ENCODE measurements around the gene ZFP92. TPM values are rescaled to one million over a fixed set of nuclear protein-coding genes. Genes with fewer than 3 reads are reported as not detected.
A peak's percentile ranks its signal among the peaks of the same experiment; 100 is the strongest.

Gene ZFP92
- total RNA-seq, 5 donors from 2014 or later (not counting 1 experiment from before 2014, with no cell fraction given): 0.60 to 1.4 (median 1.2) TPM

DNA sequence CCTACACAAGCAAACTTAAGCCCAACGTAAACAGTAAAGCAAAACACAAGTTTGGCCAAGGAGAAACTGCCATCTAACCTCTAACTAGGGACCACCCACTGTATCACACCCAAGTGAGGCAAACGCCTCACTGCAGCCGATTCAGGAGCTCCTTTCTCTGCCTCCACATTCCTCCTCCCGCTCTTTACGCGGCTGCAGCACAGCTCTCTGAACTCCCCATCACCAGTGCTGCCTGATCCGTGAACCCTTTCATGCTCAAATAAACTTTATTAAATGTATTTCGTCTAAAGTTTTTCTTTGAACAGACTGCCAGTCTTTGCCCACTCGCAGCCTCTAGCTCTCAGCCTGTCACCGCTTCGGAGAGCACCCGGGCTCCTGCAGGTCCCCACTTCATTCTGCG lies 16.7 kb upstream of the ZFP92 start:
- Mint-ChIP-seq H3K27me3 (peaks cover 0 to 8% of the 10 kb centered on the region in 2 donors), H3K36me3 (no peaks in the 10 kb centered on the region), H3K9me3 (no peaks in the 10 kb centered on the region), H3K4me1 (peaks cover 0 to 3% (median 0%) of the 10 kb centered on the region in 3 donors), H3K27ac (no peak overlapping the region), H3K4me3 (no peak overlapping the region)
- no peaks in the 10 kb centered on the region for H3K4me1 ChIP-seq (ENCODE audit: control insufficient read depth in 1 of 2, extremely low read depth in 1 of 2, insufficient read depth in 2 of 2, low read length in 2 of 2)
- H3K27ac ChIP-seq (ENCODE audit: low read length): no peak overlapping the region
- no peak overlapping the region for H3K4me3 ChIP-seq (ENCODE audit: control insufficient read depth in 1 of 2, extremely low read depth in 1 of 2, low read length in 1 of 2)
- DNase-seq (no peak), ATAC-seq (replicated peaks in 1 of 4) (no peak)
- no peaks in the 10 kb centered on the region for H3K9me3 ChIP-seq
- H3K27me3 ChIP-seq (replicated peaks in 1 of 2; ENCODE audit: control insufficient read depth in 2 of 2, extremely low read depth in 1 of 2, insufficient read depth in 2 of 2, low read length in 1 of 2): peaks cover 0 to 3% of the 10 kb centered on the region in 2 experiments
- H3K36me3 ChIP-seq (ENCODE audit: control insufficient read depth in 2 of 2, extremely low read depth in 1 of 2, insufficient read depth in 1 of 2, low read length in 1 of 2): no peaks in the 10 kb centered on the region
- CTCF ChIA-PET: no interaction called here
- WGBS (ENCODE audit: insufficient coverage): 60% methylated on average over 1 of the region's 13 CpGs
- POLR2A ChIA-PET: no interaction called here

DNA sequence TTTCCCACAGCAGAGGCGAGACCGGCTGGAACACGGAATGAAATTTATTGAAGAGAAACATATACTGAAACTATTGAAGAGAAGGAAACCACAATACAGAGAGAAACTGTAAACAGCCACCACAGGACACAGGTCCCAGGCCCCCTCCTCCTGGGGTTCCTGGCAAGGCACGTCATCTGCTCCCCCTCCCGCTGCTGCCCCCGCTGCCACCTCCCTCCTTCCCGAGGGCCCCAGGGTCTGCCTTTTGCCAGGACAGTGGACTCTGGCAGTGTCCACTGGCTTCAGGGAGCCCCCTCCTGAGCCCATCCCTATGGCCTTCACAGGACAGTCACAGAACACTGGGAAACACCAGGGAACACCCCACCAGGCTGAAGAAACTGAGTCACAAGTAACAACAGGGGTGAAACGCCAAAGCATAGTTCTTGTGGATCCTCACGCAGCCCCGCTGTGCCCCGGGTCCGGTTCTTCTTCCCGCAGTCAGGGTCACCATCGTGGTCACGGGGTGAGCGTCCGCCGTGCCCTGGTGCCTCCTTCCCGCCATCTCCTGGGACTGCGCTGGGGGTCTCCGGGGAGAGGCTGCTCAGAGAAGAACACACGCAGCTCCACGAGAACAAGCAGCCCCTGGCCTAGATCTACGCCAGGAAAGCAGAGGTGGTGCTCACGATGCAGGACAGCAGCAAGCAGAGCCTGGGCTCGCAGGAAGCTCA lies 15.5 kb upstream of the ZFP92 start:
- no peaks in the 10 kb centered on the region for H3K9me3 ChIP-seq
- ChIA-PET POLR2A (no interaction called here), CTCF (no interaction called here)
- H3K36me3 Mint-ChIP-seq: no peaks in the 10 kb centered on the region
- DNase-seq (no peak), ATAC-seq (replicated peaks in 1 of 4) (no peak)
- H3K4me3 ChIP-seq (ENCODE audit: control insufficient read depth in 1 of 2, extremely low read depth in 1 of 2, low read length in 1 of 2): no peak overlapping the region
- H3K4me3 Mint-ChIP-seq: no peak overlapping the region
- H3K27me3 ChIP-seq (replicated peaks in 1 of 2; ENCODE audit: control insufficient read depth in 2 of 2, extremely low read depth in 1 of 2, insufficient read depth in 2 of 2, low read length in 1 of 2): peaks cover 0 to 3% of the 10 kb centered on the region in 2 experiments
- no peak overlapping the region for H3K27ac ChIP-seq (ENCODE audit: low read length)
- peaks cover 0 to 3% of the 10 kb centered on the region in 2 experiments for H3K4me1 ChIP-seq (ENCODE audit: control insufficient read depth in 1 of 2, extremely low read depth in 1 of 2, insufficient read depth in 2 of 2, low read length in 2 of 2)
- H3K4me1 Mint-ChIP-seq: peaks cover 0 to 3% (median 0%) of the 10 kb centered on the region in 3 donors
- no peak overlapping the region for H3K27ac Mint-ChIP-seq
- WGBS (ENCODE audit: insufficient coverage): 61% methylated on average over 18 of the region's 26 CpGs
- H3K9me3 Mint-ChIP-seq: no peaks in the 10 kb centered on the region
- H3K27me3 Mint-ChIP-seq: peaks cover 0 to 8% of the 10 kb centered on the region in 2 donors
- H3K36me3 ChIP-seq (ENCODE audit: control insufficient read depth in 2 of 2, extremely low read depth in 1 of 2, insufficient read depth in 1 of 2, low read length in 1 of 2): no peaks in the 10 kb centered on the region

DNA sequence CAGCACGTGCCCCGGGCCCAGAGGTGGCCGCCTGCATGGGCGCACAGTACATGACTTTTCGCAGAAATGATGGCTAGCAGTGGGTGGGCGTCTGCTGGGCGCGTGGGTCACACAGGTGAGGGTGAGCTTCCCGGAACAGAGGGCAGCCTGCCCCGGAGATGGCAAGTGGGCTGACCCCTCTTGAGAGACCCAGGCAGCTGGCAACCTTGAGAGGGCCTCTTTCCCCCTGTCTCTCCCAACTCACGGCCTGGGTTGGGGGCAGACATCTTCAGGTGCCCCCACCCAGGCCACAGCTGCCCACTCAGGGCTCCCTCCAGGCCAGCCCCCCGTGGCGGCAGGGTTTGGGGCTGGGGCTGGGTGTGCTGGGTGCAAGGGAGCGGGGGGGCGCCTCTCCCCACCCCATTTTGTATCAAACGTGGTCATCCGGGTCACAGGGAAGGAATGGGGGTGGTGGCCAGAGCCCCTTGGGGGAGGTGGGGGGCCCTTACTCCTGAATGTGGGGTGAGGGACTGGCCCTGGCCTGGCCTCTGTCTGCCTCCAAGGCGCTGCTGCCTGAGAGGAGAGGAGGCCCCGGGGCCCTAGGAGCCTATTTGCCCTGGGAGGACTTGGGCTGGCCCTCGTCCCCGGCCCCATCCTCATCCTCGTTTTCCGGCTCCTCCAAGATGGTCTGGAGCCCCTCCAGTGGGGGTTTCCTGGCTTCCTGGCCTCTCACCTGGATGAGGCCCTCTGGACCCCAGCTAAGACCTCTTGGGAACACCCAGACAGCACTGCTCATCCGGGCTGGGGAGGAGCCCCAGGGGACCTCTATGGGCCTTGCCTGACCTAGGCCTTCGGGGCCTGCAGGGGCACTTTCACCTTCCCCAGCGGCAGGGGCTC lies 14.7 kb upstream of the ZFP92 start:
- 80% methylated on average over 4 of the region's 26 CpGs for WGBS (ENCODE audit: insufficient coverage)
- Histone ChIP-seq H3K4me1 (ENCODE audit: control insufficient read depth in 1 of 2, extremely low read depth in 1 of 2, insufficient read depth in 2 of 2, low read length in 2 of 2) (peaks cover 0 to 3% of the 10 kb centered on the region in 2 experiments), H3K36me3 (ENCODE audit: control insufficient read depth in 2 of 2, extremely low read depth in 1 of 2, insufficient read depth in 1 of 2, low read length in 1 of 2) (no peaks in the 10 kb centered on the region), H3K9me3 (no peaks in the 10 kb centered on the region), H3K27ac (ENCODE audit: low read length) (no peak overlapping the region), H3K4me3 (ENCODE audit: control insufficient read depth in 1 of 2, extremely low read depth in 1 of 2, low read length in 1 of 2) (no peak overlapping the region), H3K27me3 (replicated peaks in 1 of 2; ENCODE audit: control insufficient read depth in 2 of 2, extremely low read depth in 1 of 2, insufficient read depth in 2 of 2, low read length in 1 of 2) (peaks cover 0 to 3% of the 10 kb centered on the region in 2 experiments)
- peak in 1 of 4 experiments; percentile 32 for ATAC-seq (replicated peaks in 1 of 4)
- ChIA-PET POLR2A (no interaction called here), CTCF (no interaction called here)
- no peak for DNase-seq
- peaks cover 0 to 11% of the 10 kb centered on the region in 2 donors for H3K27me3 Mint-ChIP-seq
- peaks cover 0 to 3% (median 0%) of the 10 kb centered on the region in 3 donors for H3K4me1 Mint-ChIP-seq
- no peak overlapping the region for H3K4me3 Mint-ChIP-seq
- H3K9me3 Mint-ChIP-seq: no peaks in the 10 kb centered on the region
- no peaks in the 10 kb centered on the region for H3K36me3 Mint-ChIP-seq
- no peak overlapping the region for H3K27ac Mint-ChIP-seq

DNA sequence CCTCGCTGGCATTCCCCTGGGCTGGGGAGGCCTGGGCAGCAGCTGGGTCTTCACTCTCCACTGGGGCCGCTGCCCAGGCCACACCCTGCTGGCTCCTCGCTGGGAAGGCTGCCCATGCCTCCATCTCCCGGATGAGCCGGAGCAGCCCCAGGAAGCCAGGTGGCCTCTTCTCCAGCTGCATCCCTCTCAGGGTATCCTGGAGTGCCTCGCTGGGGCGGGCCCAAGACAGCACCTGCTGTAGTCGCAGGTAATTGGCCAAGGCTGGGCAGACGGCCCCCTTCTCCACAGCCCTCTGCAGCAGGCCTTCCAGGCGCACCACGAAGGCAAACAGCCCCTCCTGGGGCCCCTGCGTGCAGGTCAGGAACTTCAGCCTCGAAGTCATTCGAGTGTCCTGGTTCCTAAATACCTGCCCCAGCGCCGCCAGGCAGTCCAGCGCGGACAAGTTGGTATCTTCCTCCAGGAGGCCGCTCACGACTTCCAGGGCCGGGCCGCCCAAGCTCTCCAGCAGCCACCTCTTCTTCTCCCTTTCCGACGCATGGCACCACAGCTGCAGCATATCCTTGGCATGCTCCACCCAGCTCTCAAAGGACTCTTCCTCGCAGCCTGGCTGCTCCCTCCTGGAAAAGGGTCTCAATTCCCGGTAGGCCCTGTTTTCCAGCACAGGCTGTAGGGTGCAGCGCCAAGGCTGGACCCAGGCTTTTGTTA lies 13.9 kb upstream of the ZFP92 start:
- Histone ChIP-seq H3K27me3 (replicated peaks in 1 of 2; ENCODE audit: control insufficient read depth in 2 of 2, extremely low read depth in 1 of 2, insufficient read depth in 2 of 2, low read length in 1 of 2) (peaks cover 0 to 3% of the 10 kb centered on the region in 2 experiments), H3K4me1 (ENCODE audit: control insufficient read depth in 1 of 2, extremely low read depth in 1 of 2, insufficient read depth in 2 of 2, low read length in 2 of 2) (peaks cover 0 to 3% of the 10 kb centered on the region in 2 experiments), H3K36me3 (ENCODE audit: control insufficient read depth in 2 of 2, extremely low read depth in 1 of 2, insufficient read depth in 1 of 2, low read length in 1 of 2) (no peaks in the 10 kb centered on the region), H3K4me3 (ENCODE audit: control insufficient read depth in 1 of 2, extremely low read depth in 1 of 2, low read length in 1 of 2) (no peak overlapping the region), H3K9me3 (no peaks in the 10 kb centered on the region), H3K27ac (ENCODE audit: low read length) (no peak overlapping the region)
- H3K36me3 Mint-ChIP-seq: no peaks in the 10 kb centered on the region
- no peaks in the 10 kb centered on the region for H3K9me3 Mint-ChIP-seq
- no peak for ATAC-seq (replicated peaks in 1 of 4)
- ChIA-PET CTCF (no interaction called here), POLR2A (no interaction called here)
- peaks cover 0 to 3% (median 0%) of the 10 kb centered on the region in 3 donors for H3K4me1 Mint-ChIP-seq
- 91% methylated on average over 20 of the region's 27 CpGs for WGBS (ENCODE audit: insufficient coverage)
- no peak overlapping the region for H3K27ac Mint-ChIP-seq
- no peak for DNase-seq
- no peak overlapping the region for H3K4me3 Mint-ChIP-seq
- peaks cover 0 to 11% of the 10 kb centered on the region in 2 donors for H3K27me3 Mint-ChIP-seq

DNA sequence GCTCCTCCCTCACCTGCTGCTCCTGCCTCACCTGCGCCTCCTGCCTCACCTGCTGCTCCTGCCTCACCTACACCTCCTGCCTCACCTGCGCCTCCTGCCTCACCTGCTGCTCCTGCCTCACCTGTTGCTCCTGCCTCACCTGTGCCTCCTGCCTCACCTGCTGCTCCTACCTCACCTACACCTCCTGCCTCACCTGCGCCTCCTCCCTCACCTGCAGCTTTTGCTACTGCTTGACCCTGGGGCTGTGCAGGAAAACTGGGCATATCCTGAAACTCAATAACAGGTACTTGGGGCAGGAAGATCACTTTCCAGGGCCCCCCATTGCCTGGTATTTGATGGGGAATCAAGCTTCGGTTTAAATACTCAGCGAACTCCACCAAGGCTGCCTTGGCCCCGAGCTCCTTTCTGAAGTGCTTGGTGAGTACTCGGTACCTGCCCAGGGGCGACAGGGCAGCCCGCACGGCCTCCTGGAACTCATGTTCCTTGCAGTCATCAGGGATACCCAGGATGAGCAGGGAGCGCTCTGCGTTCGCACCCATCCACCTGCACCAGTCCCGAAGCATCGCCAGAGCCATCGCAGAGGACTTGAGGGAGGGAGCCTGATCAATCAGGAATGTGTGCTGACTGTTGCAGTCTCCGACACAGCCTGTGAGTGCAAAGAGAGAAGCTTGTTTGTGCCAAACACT lies 12.9 kb upstream of the ZFP92 start:
- POLR2A ChIA-PET: interaction anchor here in 1 of 2 donors (0.7 kb wide), 1 partner anchor 11 kb away, joined by 7 read pairs; no protein-coding TSS in a partner anchor
- no peak overlapping the region for H3K27ac Mint-ChIP-seq
- Histone ChIP-seq H3K4me1 (ENCODE audit: control insufficient read depth in 1 of 2, extremely low read depth in 1 of 2, insufficient read depth in 2 of 2, low read length in 2 of 2) (peaks cover 0 to 3% of the 10 kb centered on the region in 2 experiments), H3K36me3 (ENCODE audit: control insufficient read depth in 2 of 2, extremely low read depth in 1 of 2, insufficient read depth in 1 of 2, low read length in 1 of 2) (no peaks in the 10 kb centered on the region), H3K27me3 (replicated peaks in 1 of 2; ENCODE audit: control insufficient read depth in 2 of 2, extremely low read depth in 1 of 2, insufficient read depth in 2 of 2, low read length in 1 of 2) (peaks cover 0 to 3% of the 10 kb centered on the region in 2 experiments), H3K4me3 (ENCODE audit: control insufficient read depth in 1 of 2, extremely low read depth in 1 of 2, low read length in 1 of 2) (no peak overlapping the region), H3K27ac (ENCODE audit: low read length) (no peak overlapping the region), H3K9me3 (no peaks in the 10 kb centered on the region)
- no peak for ATAC-seq (replicated peaks in 1 of 4)
- H3K36me3 Mint-ChIP-seq: no peaks in the 10 kb centered on the region
- peaks cover 0 to 3% (median 0%) of the 10 kb centered on the region in 3 donors for H3K4me1 Mint-ChIP-seq
- WGBS (ENCODE audit: insufficient coverage): 97% methylated on average over 5 of the region's 17 CpGs
- H3K27me3 Mint-ChIP-seq: peaks cover 0 to 11% of the 10 kb centered on the region in 2 donors
- no peak for DNase-seq
- H3K4me3 Mint-ChIP-seq: no peak overlapping the region
- H3K9me3 Mint-ChIP-seq: no peaks in the 10 kb centered on the region
- CTCF ChIA-PET: interaction anchor here in 1 of 2 donors (0.5 kb wide), 1 partner anchor 258 kb away, joined by 4 read pairs; no protein-coding TSS in a partner anchor

Data from T-cell (primary cell).